ENCODE measurements around the gene MPDU1. TPM values are rescaled to one million over a fixed set of nuclear protein-coding genes. Genes with fewer than 3 reads are reported as not detected.

The MPDU1 gene
- total RNA-seq, 6 donors from 2014 or later: 50.6 to 121 (median 56.2) TPM

GRCh38 chr17:7562208-7562605, 21.4 kb upstream of the MPDU1 start:
- 1 to 2% methylated on average over 15 to 28 of the region's 28 CpGs for WGBS, 2 donors
- H3K4me3 ChIP-seq: peak overlapping the region; percentile 67 to 95 (median 72)
- no peaks in the 10 kb centered on the region for H3K27me3 ChIP-seq
- DNase-seq: no peak
- no peak for ATAC-seq (ENCODE audit: low FRiP score in 2 of 2)
- H3K27ac ChIP-seq: peak overlapping the region; percentile 95 to 97 (median 96)
- H3K4me1 ChIP-seq: peaks cover 52 to 67% (median 61%) of the 10 kb centered on the region in 4 donors
- TF ChIP-seq CTCF (IDR thresholded peaks at IDR 0.05) (no peak), EP300 (IDR thresholded peaks at IDR 0.05) (no peak), POLR2AphosphoS5 (IDR thresholded peaks at IDR 0.05) (no peak), POLR2A (IDR thresholded peaks at IDR 0.05) (no peak)
- peaks cover 17 to 43% (median 39%) of the 10 kb centered on the region in 4 donors for H3K36me3 ChIP-seq
- H3K9me3 ChIP-seq: no peaks in the 10 kb centered on the region

- 84 to 86% methylated on average over 19 to 30 of the region's 30 CpGs for WGBS, 2 donors
- peak overlapping the region in 2 of 4 donors; percentile 69 to 95 for H3K4me3 ChIP-seq
- peaks cover 17 to 48% (median 45%) of the 10 kb centered on the region in 4 donors for H3K36me3 ChIP-seq
- TF ChIP-seq CTCF (IDR thresholded peaks at IDR 0.05): no peak
- no peak for TF ChIP-seq POLR2AphosphoS5 (IDR thresholded peaks at IDR 0.05)
- TF ChIP-seq EP300 (IDR thresholded peaks at IDR 0.05): no peak
- TF ChIP-seq POLR2A (IDR thresholded peaks at IDR 0.05): no peak
- peaks cover 44 to 57% (median 51%) of the 10 kb centered on the region in 4 donors for H3K4me1 ChIP-seq
- DNase-seq (peak in 1 of 2 donors; percentile 82), ATAC-seq (ENCODE audit: low FRiP score in 2 of 2) (no peak)
- H3K9me3 ChIP-seq: no peaks in the 10 kb centered on the region
- no peak overlapping the region for H3K27ac ChIP-seq
- no peaks in the 10 kb centered on the region for H3K27me3 ChIP-seq
These were observed 20.4 kb upstream of the MPDU1 start for GRCh38 chr17:7563115-7563869.

GRCh38 chr17:7569571-7569970, 14.1 kb upstream of the MPDU1 start:
- no peaks in the 10 kb centered on the region for H3K9me3 ChIP-seq
- no peak overlapping the region for H3K4me3 ChIP-seq
- peaks cover 20 to 64% (median 58%) of the 10 kb centered on the region in 4 donors for H3K36me3 ChIP-seq
- no peak overlapping the region for H3K27ac ChIP-seq
- peaks cover 12 to 17% (median 15%) of the 10 kb centered on the region in 4 donors for H3K4me1 ChIP-seq
- no peak for TF ChIP-seq POLR2AphosphoS5 (IDR thresholded peaks at IDR 0.05)
- TF ChIP-seq EP300 (IDR thresholded peaks at IDR 0.05): no peak
- no peak for TF ChIP-seq CTCF (IDR thresholded peaks at IDR 0.05)
- no peak for TF ChIP-seq POLR2A (IDR thresholded peaks at IDR 0.05)
- no peaks in the 10 kb centered on the region for H3K27me3 ChIP-seq
- ATAC-seq (ENCODE audit: low FRiP score in 2 of 2) (no peak), DNase-seq (no peak)
- 66 to 80% methylated on average over 5 of the region's 5 CpGs for WGBS, 2 donors

- ATAC-seq (ENCODE audit: low FRiP score in 2 of 2) (no peak), DNase-seq (no peak)
- Histone ChIP-seq H3K27ac (no peak overlapping the region), H3K9me3 (no peaks in the 10 kb centered on the region), H3K4me3 (no peak overlapping the region), H3K4me1 (peaks cover 19 to 25% (median 22%) of the 10 kb centered on the region in 4 donors), H3K27me3 (no peaks in the 10 kb centered on the region), H3K36me3 (peaks cover 19 to 64% (median 58%) of the 10 kb centered on the region in 4 donors)
- 94% methylated on average over 10 of the region's 10 CpGs for WGBS, 2 donors
- no peak for TF ChIP-seq CTCF (IDR thresholded peaks at IDR 0.05)
- TF ChIP-seq POLR2A (IDR thresholded peaks at IDR 0.05): no peak
- no peak for TF ChIP-seq POLR2AphosphoS5 (IDR thresholded peaks at IDR 0.05)
- TF ChIP-seq EP300 (IDR thresholded peaks at IDR 0.05): no peak
These were observed 13.3 kb upstream of the MPDU1 start for GRCh38 chr17:7570351-7570750.

- ATAC-seq (ENCODE audit: low FRiP score in 2 of 2): no peak
- H3K9me3 ChIP-seq: no peaks in the 10 kb centered on the region
- no peaks in the 10 kb centered on the region for H3K27me3 ChIP-seq
- DNase-seq: no peak
- peak overlapping the region; percentile 23 to 100 (median 53) for H3K4me3 ChIP-seq
- peak in 1 of 2 donors; percentile 80 for TF ChIP-seq POLR2AphosphoS5 (IDR thresholded peaks at IDR 0.05)
- no peak for TF ChIP-seq POLR2A (IDR thresholded peaks at IDR 0.05)
- TF ChIP-seq EP300 (IDR thresholded peaks at IDR 0.05): peak in 1 of 4 donors; percentile 73
- peaks cover 31 to 64% (median 58%) of the 10 kb centered on the region in 4 donors for H3K36me3 ChIP-seq
- H3K27ac ChIP-seq: peak overlapping the region; percentile 88 to 100 (median 89)
- H3K4me1 ChIP-seq: peaks cover 31 to 40% (median 39%) of the 10 kb centered on the region in 4 donors
- WGBS, 2 donors: 1 to 4% methylated on average over 3 to 11 of the region's 11 CpGs
These were observed 11.4 kb upstream of the MPDU1 start for GRCh38 chr17:7572338-7572587.
